Measurements from ENCODE around the gene WNT2. TPM values are rescaled to one million over a fixed set of nuclear protein-coding genes. Genes with fewer than 3 reads are reported as not detected.
"Not testable (repeated sequence)": the region's sequence is repeated elsewhere in the genome, so short reads cannot be mapped to it uniquely, and the experiment has no call there.

The WNT2 gene
- total RNA-seq, 1 donor from 2014 or later, result 0.86 TPM

DNA sequence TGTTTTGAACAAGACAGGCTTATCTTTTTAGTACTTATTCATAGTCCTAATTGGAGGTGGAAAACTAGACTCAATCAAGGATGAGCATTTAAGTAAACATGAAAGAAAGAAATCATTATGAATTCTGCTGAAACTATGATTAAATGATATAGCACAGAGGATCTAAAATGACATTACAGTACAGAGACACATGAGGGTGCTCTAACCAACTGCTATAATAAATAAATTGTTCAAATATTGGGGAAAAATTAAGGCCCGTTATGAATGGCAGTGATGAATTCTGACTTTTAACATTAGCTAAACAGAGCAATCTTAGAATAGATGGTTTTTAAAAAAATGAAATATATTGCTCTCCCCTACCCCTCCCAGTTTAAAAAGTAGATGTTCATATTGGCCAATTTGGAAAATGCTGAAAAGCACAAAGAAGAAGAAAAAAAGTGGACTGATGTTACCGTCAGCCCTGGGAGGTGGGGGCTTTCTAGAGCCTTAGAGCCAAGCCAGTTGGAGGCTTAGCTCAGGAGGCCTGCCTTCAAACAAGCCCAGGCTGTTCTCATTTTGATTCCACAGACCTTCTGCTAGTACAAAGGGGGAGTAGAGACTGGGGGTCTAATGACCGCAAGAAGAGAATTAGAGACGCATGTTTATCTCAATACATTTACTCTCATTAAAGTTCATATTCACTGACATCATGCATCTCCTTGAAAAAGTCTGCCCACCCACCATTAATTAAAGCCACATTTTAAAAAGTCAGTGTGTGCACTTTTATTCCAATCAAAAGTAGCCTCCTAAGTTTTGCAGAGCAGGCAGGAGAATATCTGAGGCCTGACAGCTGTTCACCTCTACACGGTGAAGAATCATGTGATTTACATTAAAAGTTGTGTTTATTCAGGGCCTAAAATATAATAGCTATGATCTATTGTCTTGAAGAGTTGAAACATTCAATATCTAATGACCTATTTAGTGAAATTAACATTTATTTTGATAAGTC is 10.0 kb downstream of the WNT2 start:
- no peak for ATAC-seq

DNA sequence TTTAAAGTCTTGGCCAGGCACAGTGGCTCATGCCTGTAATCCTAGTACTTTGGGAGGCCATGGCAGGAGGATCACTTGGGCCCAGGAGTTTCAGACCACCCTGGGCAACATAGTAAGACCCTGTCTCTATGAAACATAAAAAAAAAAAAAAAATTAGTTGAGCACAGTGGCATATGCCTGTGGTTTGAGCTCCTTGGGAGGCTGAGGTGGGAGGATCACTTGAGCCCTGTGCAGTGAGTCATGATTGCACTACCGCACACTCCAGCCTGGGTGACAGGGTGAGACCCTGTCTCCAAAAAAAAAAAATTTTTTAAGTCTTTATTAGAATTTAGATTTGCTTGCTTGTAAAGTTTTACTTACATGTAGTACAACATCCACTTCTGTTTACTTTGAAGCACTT is 14.0 kb downstream of the WNT2 start:
- DNase-seq (ENCODE audit: low spot score) (no peak), ATAC-seq (no peak)

More for the DNA sequence above, 10.0 kb downstream of the WNT2 start:
- DNase-seq (ENCODE audit: low spot score), result no peak

DNA sequence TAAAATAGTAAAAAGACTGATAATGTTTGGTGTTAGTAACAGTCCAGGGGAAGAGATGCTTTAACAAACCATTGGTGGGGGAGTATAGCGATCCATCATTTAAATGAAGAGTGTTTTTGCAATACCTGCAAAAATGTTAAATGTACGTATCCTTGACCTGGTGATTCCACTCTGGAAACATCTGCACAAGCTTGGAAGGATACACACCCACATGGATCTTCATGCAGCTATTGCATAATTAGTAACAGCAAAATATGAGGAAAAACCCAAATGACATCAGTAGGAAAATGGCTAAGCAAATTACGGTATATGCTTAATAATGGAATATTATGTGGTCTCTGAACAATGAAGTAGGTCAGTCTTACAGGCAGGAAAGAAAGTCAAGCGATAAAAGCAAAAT is 20.5 kb downstream of the WNT2 start:
- ATAC-seq, result no peak
- no peak for DNase-seq (ENCODE audit: low spot score)

DNA sequence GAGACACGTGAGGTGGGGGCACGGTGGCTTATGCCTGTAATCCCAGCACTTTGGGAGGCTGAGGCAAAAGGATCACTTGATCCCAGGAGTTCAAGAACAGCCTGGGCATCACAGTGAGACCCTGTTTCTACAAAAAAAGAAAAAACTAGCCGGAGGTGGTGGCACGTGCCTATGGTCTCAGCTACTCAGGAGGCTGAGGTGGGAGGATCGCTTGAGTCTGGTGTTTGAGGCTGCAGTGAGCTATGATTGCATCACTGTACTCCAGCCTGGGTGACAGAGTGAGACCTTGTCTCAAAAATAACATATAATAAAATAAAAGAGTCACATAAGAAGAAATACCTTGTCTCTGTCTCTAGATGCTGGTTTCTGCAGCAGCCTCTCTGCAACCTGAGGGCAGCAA is 22.4 kb downstream of the WNT2 start:
- DNase-seq (ENCODE audit: low spot score); ATAC-seq: not testable (repeated sequence)

DNA sequence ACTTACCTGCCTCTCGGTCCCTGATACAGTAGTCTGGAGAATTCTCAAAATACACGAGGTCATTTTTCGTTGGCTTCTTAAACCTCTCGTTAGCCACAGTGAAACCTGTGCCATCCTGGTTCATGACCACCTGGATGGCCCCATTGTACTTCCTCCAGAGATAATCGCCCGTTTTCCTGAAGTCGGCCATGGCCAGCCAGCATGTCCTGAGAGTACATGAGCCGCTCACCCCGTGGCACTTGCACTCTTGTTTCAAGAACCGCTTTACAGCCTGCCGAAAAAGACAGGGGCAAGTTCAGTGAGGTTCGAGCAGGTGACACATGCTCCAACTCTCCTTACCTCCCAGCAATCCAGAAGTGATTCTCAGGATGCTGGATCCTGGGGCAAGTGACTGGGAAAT is 25.3 kb downstream of the WNT2 start:
- DNase-seq (ENCODE audit: low spot score), result no peak
- ATAC-seq, result no peak

DNA sequence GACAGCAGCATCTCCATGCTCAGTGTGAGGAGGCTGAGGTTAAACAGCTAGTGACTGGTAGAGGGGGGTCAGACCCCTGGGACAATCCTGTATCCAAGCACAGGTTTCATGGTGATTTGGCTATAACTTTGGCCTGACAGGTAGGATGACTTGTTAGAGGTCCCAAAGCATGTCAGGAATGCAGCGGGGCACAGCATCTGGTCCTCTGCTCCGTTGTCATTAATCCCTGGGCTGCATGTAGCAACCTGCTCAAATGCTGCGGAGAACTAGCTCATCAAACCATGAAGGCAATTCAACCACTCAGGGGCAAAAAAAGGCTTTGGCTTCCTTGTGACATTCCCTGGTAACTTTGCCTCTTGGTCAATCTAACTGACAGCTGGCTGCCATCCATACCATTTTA is 26.8 kb downstream of the WNT2 start:
- ATAC-seq (no peak), DNase-seq (ENCODE audit: low spot score) (no peak)

DNA sequence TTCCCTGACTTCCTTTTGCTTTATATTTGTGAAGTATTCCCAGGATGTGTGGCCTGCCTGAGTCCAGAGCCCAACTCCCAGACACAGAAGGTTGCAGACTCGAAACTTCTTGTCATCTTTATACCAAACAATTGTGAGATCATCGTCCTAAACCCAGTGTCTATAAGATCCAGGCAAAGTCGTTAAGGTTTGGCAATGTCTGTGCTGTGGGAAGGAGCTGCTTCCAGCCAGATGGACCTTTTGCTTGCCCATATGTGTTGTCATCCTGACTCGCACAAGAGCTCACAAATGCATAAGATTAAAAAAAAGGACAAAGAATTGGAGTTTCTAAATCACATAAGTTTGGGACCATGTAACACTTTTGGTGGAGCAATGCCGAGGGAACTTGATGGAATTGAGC is 37.0 kb downstream of the WNT2 start:
- DNase-seq (ENCODE audit: low spot score) (no peak), ATAC-seq (no peak)

DNA sequence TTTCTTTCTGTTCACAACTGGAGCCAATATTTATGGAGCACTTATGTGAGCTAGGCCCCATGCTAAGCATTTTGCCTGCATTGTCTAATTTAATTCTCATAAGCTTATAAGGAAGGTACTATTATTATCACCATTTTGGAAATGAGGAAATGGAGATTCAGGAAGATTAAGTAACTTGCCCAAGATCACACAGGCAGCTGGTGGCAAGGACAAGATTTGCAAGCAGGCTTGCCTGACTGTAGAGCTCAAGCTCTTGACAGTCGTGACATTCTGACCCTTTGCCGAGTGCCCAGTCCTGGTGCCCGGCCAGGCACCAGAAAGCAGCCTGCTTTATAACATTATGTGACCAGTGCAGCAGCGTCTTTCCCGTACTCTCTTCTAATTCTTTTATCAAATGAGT is 38.2 kb downstream of the WNT2 start:
- no peak for ATAC-seq
- DNase-seq (ENCODE audit: low spot score), result no peak

DNA sequence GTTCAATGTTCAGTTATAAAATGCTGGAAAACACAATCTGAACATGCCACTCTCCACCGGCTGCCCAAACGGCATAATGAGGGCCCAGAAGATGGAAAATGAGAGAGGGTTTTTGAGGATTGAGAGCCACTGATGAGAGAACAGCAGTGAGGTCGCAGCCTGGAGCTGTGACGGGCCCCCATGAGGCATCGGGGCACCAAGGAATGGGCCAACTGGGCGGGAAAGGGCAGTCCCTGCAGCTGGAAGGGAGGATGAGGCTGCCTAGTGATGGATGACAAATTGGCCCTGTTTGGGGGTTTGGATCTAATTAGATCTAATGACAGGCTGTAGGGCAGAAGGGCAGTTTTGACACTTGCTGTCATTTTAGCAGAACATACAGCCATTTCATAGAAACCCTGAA is 39.1 kb downstream of the WNT2 start:
- DNase-seq (ENCODE audit: low spot score), result no peak
- no peak for ATAC-seq

DNA sequence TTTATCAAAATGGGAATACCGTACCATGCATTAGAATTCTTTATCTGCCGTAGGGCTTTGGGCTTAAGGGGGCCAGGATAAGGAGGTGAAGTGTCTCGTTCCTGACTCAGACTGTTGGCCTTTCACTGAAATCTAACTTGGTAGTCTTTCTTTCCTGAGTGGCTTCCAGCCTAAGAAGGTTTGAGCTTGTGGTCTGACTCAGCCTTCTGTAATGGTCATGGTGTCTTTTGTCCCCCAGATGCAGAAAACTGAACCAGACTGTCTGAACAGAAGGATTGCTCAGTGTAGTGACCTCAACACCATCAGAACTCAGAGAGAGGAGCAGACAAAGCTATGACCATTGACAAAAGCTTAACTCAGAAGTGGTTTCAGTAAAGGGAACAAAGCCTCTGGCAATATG is 39.5 kb downstream of the WNT2 start:
- ATAC-seq, result no peak
- DNase-seq (ENCODE audit: low spot score), result no peak

DNA sequence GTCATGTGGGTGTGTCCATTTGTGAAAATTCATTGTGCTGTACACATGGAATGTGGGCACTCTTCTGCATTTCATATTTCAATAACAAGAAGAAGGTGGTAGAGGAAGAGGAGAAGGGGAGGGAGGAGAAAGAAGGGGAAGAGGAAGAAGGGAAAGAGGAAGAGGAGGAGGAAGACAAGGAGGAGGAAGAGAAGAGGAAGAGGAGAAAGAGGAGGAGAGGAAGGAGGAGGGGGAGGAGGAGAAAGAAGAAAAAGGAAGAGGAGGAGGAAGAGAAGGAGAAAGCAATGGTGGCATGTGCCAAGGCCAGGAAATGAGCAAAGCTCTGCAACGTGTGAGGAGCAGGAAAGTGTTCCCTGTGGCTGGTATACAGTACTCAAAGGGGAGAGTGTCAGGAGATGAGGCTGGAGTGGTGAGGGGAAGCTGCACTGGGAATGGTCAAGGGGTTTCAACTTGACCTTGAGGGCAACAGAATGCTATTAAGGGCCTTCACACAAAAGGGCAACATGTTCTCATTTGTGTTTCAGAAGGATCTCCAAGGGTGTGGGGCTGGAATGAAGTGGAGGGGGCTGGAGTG is 40.5 kb downstream of the WNT2 start:
- DNase-seq (ENCODE audit: low spot score) (no peak), ATAC-seq (no peak)

DNA sequence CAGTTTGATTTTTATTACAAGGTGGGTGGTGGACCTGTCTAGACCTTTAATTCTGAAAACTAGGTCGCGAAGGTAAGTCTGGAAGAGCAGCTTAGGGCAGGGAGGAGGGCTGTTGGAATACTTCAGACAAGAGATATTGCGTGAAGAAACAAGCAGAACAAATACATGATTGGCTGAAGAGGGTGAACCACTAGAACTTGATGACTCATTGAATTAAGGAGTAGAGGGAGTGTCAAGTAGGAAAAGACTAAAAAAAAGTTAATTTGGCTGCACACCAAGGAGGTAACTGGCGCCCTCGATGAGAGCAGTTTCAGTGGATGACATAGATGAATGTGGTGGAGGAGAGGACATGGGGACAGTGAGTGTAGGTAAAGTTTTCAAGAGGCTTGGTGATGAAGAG is 41.3 kb downstream of the WNT2 start:
- DNase-seq (ENCODE audit: low spot score), result no peak
- ATAC-seq, result no peak

DNA sequence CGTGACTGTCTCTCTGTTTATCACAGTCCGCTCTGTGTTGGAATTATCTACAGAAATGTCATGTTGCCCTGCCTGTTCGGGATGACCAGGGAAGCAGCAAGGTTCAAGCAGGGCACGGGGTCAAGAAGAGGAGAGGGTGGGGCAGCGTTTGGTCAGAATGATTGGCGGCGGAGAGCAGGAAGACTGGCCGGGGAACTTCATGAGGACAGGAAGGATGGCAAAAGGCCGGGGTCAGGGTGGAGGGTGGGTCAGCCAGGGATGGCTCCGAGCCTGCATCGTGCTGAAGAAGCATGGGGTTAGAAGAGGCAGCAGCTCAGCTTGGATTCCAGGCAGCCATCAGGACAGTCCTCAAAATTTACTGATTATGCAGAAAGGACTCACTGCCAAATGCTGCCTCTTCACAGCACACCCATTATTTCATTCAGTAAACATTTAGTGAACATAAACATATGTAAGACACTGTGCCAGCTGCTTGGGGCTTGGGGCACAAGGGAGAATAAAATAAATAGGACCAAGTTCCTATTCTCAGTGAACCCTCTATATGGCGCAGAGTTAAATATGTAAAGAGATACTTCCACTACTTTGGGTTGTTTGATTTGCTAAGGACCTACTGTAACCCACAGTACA is 42.8 kb downstream of the WNT2 start:
- DNase-seq (ENCODE audit: low spot score), result peak; percentile 50
- ATAC-seq, result peak; percentile 76

DNA sequence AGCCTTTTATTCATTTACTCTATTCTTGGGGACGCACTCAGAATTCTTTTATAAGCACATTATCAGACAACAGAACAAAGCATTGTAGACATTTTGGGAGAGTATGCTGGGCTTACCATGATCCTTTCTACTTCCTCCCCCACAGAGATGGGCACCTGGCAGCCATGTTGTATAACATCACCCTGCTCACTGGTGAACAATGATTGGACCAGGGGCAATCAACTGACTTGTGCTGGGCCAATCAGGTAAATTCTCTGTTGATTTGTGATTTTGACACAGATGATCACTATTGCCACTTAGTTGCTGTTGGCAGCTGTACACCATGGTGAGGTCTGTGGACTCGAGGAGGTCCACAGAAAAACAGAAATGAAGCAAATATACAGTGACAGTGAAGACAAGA is 43.7 kb downstream of the WNT2 start:
- ATAC-seq, result no peak
- no peak for DNase-seq (ENCODE audit: low spot score)

DNA sequence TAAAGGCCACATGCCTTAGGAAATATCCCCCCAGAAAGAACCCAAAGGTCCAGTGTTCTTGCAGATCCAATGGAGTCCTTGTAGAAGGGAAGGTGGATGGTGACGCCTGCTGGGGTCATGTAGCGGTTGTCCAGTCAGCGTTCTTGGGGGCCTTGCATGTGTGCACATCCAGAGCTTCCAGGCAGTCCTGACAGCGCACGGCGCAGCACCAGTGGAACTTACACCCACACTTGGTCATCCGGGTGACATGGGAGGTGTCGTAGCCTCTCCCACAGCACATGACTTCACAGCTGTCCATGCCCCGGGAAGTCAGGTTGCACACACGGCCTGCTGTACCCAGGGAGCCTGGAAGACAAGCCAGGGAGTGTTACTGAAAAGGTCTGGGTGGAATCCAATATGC is 44.8 kb downstream of the WNT2 start:
- no peak for DNase-seq (ENCODE audit: low spot score)
- ATAC-seq, result no peak

DNA sequence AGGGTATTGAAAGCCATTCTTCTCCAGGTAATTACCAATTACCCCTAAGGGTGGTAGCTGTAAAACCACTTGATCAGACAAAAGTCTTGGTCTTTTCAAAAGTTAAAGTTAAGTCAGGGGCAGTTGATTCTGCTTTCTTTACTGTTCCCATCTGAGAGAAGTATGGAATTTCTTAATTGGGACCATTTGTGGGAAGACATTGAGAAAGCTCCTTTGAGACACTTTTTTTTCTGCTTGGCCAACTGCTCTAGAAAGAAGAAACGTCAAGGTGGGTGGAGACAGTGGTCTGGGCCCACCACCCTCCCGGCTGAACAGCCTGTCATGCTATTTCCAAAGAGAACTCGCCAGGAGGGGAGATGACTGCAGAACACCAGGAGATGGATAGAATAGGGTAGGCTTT is 45.3 kb downstream of the WNT2 start:
- no peak for ATAC-seq

DNA sequence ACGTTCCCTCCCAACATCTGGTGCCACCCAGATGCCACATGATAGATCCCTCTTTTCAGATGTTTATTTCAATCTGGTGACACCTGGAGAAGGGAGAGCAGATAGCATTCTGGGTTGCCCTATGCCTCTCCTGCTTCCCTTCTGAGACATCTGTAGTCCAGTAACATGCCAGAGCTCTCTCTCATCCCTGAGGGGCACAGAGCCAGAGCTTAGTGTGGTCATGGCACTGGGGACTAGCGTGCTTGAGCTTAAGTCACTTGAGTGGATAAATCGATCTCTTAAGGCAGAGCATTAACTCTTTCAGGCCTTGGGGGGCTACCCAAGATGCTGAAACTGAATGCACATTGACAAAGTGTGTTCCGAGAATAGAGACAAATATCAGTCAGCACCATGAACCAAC is 47.9 kb downstream of the WNT2 start:
- ATAC-seq (no peak), DNase-seq (ENCODE audit: low spot score) (no peak)

More for the DNA sequence above, 45.3 kb downstream of the WNT2 start:
- DNase-seq (ENCODE audit: low spot score), result no peak

DNA sequence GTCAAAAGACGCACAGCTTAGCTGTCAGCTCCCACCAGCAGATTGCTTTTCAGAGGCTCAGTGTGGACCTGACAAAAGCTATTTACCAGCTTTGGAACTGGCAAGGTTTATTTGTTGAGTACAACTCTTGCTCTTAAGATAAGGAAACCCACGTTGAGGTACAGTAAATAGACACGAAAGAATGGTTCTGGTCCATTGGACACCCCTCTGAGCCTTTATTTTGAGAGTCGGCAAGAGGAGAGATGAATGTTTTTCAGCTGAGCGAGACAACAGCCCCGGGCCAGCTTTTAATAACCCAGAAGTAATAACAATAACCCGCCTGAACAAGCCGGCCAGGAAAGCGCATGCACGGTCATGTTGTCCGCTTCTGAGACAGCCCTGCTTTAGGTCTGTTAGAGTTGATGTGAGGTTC is 49.0 kb downstream of the WNT2 start:
- ATAC-seq, result no peak
- DNase-seq (ENCODE audit: low spot score), result no peak

DNA sequence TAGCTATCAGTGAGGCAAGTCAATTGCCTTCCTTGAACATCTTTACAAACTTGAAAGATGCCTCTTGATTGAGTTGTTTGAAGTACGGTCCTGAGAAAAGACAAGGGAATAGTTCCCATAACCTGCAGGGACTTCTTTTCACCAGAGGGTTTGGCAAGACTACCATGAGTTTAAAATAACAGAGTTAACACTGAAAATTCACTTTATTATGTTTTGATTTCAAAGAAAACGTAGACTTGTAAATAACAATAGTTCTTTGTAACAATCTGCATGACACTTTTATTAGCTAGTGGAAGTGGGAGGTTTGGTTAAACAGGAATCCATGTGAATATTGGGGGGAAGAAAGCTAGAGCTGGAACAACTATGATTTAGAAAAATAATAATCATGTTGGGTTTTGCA is 49.5 kb downstream of the WNT2 start:
- DNase-seq (ENCODE audit: low spot score), result no peak

DNA sequence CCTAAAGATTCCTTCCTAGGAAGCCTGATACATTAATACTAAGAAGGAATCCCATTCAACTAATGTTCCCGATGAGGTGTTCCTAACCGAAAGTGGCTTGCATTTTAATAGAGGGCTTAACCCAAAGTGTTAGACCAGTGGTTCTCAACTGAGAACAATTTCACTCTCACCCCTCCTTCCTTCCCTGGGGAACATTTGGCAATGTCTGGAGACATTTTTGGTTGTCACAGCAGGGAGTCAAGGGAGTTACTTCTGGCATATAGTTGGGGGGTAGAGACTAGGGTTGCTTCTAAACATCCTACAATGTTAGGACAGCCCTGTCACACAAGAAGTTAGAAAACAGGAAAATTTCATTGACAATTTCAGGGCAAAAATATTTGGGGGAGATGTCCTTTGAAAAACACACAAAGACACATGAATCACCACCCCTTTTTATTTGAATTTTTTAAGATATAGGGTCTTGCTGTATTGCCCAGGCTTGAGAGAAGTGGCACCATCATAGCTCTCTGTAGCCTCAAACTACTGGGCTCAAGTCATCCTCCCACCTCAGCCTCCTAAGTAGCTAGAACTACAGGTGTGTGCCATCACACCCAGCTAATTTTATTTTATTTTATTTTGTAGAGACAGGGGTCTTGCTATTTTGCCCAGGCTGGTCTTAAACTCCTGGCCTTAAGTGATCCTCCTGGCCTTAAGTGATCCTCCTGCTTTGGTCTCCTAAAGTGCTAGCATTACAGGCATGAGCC is 50.7 kb downstream of the WNT2 start:
- no peak for DNase-seq (ENCODE audit: low spot score)
- no peak for ATAC-seq

More for the DNA sequence above, 49.5 kb downstream of the WNT2 start:
- no peak for ATAC-seq

DNA sequence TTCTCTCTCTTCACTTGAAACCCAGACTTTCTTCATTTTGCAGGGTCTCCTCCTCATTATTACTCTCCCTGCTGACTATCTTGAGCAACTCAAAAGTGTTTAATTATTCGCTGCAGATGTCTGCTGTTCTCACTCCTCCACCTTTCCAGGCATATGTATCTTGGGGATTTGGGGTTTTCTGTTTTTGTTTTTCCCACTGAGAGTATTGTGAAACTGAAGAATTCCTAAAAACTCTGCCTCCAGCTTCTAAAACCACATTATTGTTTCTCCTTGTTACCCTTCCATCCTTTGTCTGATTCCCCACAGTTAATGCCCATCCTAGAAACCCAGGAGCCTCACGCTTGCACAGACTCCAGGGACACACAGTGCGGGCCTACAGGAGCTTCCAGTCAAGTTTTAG is 51.3 kb downstream of the WNT2 start:
- DNase-seq (ENCODE audit: low spot score) (no peak), ATAC-seq (no peak)
